HepG2 (cell line): ENCODE results near the gene ZP2. TPM values are rescaled to one million over a fixed set of nuclear protein-coding genes. Genes with fewer than 3 reads are reported as not detected.

Experiments used
- CCAR2 ChIP-seq: fragments of 200-400 bp; formaldehyde crosslinking; optimal IDR thresholded peaks from 2 replicates; pipeline ENCODE3; 2018; ENCODE audit warnings: low read depth, mild to moderate bottlenecking, low read length, moderate library complexity
- FOXJ3 ChIP-seq: sonication (generic); formaldehyde crosslinking; IDR thresholded peaks from 2 replicates; pipeline ENCODE4 v1.4.0; 2020; ENCODE audit warnings: missing genetic modification reagents, mild to moderate bottlenecking, borderline replicate concordance
- PRPF4 ChIP-seq: fragments of 200-400 bp; formaldehyde crosslinking; IDR thresholded peaks from 2 replicates; pipeline ENCODE4 v1.6.1; 2016; ENCODE audit warnings: low read length, low read depth; ENCODE audit not compliant: poor library complexity, severe bottlenecking
- ZBTB20 ChIP-seq: sonication (generic); formaldehyde crosslinking; IDR thresholded peaks from 2 replicates; pipeline ENCODE4 v1.8.1; 2023; ENCODE audit warnings: missing genetic modification reagents, low read depth, mild to moderate bottlenecking, borderline replicate concordance
- ZEB1 ChIP-seq: IDR thresholded peaks from 2 replicates; pipeline ENCODE4 v1.6.1; 2012; ENCODE audit warnings: mild to moderate bottlenecking, low read depth, inconsistent platforms; ENCODE audit not compliant: insufficient replicate concordance
- ZMYM3 ChIP-seq: sonication (generic); formaldehyde crosslinking; IDR thresholded peaks from 2 replicates; pipeline ENCODE4 v1.5.1; 2020; ENCODE audit warnings: mild to moderate bottlenecking, missing genetic modification reagents
- ZNF766 ChIP-seq: sonication (generic); formaldehyde crosslinking; IDR thresholded peaks from 2 replicates; pipeline ENCODE4 v1.5.0; 2020; ENCODE audit warnings: missing genetic modification reagents, borderline replicate concordance
- ZSCAN20 ChIP-seq: sonication (generic); formaldehyde crosslinking; IDR thresholded peaks from 2 replicates; pipeline ENCODE4 v1.4.0; 2020; ENCODE audit warnings: missing genetic modification reagents, mild to moderate bottlenecking, borderline replicate concordance
- ZSCAN30 ChIP-seq: sonication (generic); formaldehyde crosslinking; IDR thresholded peaks from 2 replicates; pipeline ENCODE4 v1.5.0; 2020; ENCODE audit warnings: mild to moderate bottlenecking, missing genetic modification reagents
- polyA plus RNA-seq, 8 experiments: library from polyadenylated mRNA; depleted of rRNA in 3 of 8; stranded (reverse) in 7 of 8; unstranded in 1 of 8; fragments of >200 nt; fragmentation: Illumina TruSeq in 4 of 8; extraction: Trizol in 4 of 8; gene quantifications; 2 replicates each; pipeline versions ENCODE4 v1.2.1 to v1.2.3, GENCODE V29; 2011 to 2016; ENCODE audit warnings: low read depth in 4 of 8, missing spikeins in 1 of 8, mixed read lengths in 1 of 8; ENCODE audit not compliant: insufficient read depth in 1 of 8
- total RNA-seq, 5 experiments: library from RNA; depleted of rRNA; stranded (reverse); fragments of >200 nt; fragmentation: Illumina TruSeq; extraction: Trizol; gene quantifications; 2 replicates each; pipeline ENCODE4 v1.2.3, GENCODE V29; 2016; ENCODE audit warnings: low read depth in 1 of 5
- TF ChIP-seq, protein P1 (sequence below): sonication (generic); formaldehyde crosslinking; IDR thresholded peaks from 2 replicates; pipeline ENCODE4 v1.4.0; 2020; ENCODE audit warnings: missing genetic modification reagents
- TF ChIP-seq, protein P2 (sequence below), 2 experiments: sonication (generic) in 1 of 2; formaldehyde crosslinking in 1 of 2; IDR thresholded peaks; 2 replicates each; pipeline versions ENCODE4 v1.5.1 to v1.6.1; 2011 to 2020; ENCODE audit warnings: borderline replicate concordance in 1 of 2, low read depth in 1 of 2, low read length in 1 of 2, mild to moderate bottlenecking in 1 of 2, missing genetic modification reagents in 1 of 2, moderate library complexity in 1 of 2
- TF ChIP-seq, protein P3 (sequence below): sonication (generic); formaldehyde crosslinking; IDR thresholded peaks from 2 replicates; pipeline ENCODE4 v1.5.0; 2020; ENCODE audit warnings: missing genetic modification reagents, mild to moderate bottlenecking, borderline replicate concordance
- TF ChIP-seq, protein P4 (sequence below): sonication (generic); formaldehyde crosslinking; IDR thresholded peaks from 2 replicates; pipeline ENCODE4 v1.4.0; 2020; ENCODE audit warnings: mild to moderate bottlenecking, missing genetic modification reagents
- TF ChIP-seq, protein P5 (sequence below): IDR thresholded peaks from 2 replicates; pipeline ENCODE4 v1.6.1; 2016; ENCODE audit warnings: control low read depth
- TF ChIP-seq, protein P6 (sequence below): sonication (generic); formaldehyde crosslinking; IDR thresholded peaks from 2 replicates; pipeline ENCODE4 v1.5.1; 2020; ENCODE audit warnings: missing genetic modification reagents, mild to moderate bottlenecking, borderline replicate concordance

ZP2 gene
- total and polyA plus RNA-seq, 2 of the 13 experiments (the other 11 are each of a cell fraction or from before 2014, with no cell fraction given), result not detected

DNA sequence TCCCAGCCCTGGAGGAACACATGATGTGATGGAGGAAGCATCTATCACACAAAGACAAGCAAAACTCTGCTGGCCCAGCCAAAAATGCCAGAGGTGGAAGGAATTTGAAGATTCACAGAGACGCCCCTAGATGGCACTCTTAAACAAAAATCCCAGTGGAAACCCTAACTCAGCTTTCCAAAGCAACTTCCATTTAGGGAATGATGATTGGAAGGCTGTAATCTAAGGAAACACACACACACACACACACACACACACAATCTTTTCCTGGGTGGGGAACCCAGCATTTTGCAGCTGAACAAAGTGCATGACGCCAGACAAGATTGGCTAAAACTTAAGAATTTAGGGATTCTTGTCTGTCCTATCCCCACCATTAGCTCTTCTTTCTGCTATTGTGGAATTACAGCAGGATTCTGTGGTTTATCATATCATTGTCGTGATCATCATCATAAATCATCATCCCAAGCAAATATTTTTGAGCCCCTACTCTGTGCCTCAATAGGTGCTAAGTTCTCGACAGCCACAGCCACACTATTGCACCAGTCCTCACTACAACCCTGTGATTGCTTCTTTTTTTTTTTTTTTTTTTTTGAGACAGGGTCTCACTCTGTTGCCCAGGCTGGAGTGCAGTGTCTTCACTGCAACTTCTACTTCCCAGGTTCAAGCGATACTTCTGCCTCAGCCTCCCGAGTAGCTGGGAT is 54.5 kb downstream of the ZP2 start (continued):
- TF ChIP-seq, protein P1, sequence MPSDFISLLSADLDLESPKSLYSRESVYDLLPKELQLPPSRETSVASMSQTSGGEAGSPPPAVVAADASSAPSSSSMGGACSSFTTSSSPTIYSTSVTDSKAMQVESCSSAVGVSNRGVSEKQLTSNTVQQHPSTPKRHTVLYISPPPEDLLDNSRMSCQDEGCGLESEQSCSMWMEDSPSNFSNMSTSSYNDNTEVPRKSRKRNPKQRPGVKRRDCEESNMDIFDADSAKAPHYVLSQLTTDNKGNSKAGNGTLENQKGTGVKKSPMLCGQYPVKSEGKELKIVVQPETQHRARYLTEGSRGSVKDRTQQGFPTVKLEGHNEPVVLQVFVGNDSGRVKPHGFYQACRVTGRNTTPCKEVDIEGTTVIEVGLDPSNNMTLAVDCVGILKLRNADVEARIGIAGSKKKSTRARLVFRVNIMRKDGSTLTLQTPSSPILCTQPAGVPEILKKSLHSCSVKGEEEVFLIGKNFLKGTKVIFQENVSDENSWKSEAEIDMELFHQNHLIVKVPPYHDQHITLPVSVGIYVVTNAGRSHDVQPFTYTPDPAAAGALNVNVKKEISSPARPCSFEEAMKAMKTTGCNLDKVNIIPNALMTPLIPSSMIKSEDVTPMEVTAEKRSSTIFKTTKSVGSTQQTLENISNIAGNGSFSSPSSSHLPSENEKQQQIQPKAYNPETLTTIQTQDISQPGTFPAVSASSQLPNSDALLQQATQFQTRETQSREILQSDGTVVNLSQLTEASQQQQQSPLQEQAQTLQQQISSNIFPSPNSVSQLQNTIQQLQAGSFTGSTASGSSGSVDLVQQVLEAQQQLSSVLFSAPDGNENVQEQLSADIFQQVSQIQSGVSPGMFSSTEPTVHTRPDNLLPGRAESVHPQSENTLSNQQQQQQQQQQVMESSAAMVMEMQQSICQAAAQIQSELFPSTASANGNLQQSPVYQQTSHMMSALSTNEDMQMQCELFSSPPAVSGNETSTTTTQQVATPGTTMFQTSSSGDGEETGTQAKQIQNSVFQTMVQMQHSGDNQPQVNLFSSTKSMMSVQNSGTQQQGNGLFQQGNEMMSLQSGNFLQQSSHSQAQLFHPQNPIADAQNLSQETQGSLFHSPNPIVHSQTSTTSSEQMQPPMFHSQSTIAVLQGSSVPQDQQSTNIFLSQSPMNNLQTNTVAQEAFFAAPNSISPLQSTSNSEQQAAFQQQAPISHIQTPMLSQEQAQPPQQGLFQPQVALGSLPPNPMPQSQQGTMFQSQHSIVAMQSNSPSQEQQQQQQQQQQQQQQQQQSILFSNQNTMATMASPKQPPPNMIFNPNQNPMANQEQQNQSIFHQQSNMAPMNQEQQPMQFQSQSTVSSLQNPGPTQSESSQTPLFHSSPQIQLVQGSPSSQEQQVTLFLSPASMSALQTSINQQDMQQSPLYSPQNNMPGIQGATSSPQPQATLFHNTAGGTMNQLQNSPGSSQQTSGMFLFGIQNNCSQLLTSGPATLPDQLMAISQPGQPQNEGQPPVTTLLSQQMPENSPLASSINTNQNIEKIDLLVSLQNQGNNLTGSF, result no peak
- TF ChIP-seq ZBTB20 (CRISPR knock-in tag) (no peak), ZSCAN30 (no peak), ZMYM3 (CRISPR knock-in tag) (no peak), CCAR2 (no peak), FOXJ3 (CRISPR knock-in tag) (no peak), ZNF766 (CRISPR knock-in tag) (no peak), ZSCAN20 (no peak), ZEB1 (no peak), PRPF4 (no peak)
- TF ChIP-seq, protein P2, sequence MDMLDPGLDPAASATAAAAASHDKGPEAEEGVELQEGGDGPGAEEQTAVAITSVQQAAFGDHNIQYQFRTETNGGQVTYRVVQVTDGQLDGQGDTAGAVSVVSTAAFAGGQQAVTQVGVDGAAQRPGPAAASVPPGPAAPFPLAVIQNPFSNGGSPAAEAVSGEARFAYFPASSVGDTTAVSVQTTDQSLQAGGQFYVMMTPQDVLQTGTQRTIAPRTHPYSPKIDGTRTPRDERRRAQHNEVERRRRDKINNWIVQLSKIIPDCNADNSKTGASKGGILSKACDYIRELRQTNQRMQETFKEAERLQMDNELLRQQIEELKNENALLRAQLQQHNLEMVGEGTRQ (IDR thresholded peaks at IDR 0.05; ENCODE audit: low read depth, low read length), result no peak
- TF ChIP-seq, protein P2 (CRISPR knock-in tag; IDR thresholded peaks at IDR 0.05; ENCODE audit: borderline replicate concordance), result no peak; the same call in 1 of the 2 replicates
- TF ChIP-seq, protein P3, sequence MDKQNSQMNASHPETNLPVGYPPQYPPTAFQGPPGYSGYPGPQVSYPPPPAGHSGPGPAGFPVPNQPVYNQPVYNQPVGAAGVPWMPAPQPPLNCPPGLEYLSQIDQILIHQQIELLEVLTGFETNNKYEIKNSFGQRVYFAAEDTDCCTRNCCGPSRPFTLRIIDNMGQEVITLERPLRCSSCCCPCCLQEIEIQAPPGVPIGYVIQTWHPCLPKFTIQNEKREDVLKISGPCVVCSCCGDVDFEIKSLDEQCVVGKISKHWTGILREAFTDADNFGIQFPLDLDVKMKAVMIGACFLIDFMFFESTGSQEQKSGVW (CRISPR knock-in tag), result no peak
- TF ChIP-seq, protein P4, sequence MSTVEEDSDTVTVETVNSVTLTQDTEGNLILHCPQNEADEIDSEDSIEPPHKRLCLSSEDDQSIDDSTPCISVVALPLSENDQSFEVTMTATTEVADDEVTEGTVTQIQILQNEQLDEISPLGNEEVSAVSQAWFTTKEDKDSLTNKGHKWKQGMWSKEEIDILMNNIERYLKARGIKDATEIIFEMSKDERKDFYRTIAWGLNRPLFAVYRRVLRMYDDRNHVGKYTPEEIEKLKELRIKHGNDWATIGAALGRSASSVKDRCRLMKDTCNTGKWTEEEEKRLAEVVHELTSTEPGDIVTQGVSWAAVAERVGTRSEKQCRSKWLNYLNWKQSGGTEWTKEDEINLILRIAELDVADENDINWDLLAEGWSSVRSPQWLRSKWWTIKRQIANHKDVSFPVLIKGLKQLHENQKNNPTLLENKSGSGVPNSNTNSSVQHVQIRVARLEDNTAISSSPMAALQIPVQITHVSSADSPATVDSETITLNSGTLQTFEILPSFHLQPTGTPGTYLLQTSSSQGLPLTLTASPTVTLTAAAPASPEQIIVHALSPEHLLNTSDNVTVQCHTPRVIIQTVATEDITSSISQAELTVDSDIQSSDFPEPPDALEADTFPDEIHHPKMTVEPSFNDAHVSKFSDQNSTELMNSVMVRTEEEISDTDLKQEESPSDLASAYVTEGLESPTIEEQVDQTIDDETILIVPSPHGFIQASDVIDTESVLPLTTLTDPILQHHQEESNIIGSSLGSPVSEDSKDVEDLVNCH (CRISPR knock-in tag), result 0 out of 2 replicates have a peak, but pooled peaks have one; percentile 58
- TF ChIP-seq, protein P5, sequence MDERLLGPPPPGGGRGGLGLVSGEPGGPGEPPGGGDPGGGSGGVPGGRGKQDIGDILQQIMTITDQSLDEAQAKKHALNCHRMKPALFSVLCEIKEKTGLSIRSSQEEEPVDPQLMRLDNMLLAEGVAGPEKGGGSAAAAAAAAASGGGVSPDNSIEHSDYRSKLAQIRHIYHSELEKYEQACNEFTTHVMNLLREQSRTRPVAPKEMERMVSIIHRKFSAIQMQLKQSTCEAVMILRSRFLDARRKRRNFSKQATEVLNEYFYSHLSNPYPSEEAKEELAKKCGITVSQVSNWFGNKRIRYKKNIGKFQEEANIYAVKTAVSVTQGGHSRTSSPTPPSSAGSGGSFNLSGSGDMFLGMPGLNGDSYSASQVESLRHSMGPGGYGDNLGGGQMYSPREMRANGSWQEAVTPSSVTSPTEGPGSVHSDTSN (CRISPR knock-in tag), result no peak
- TF ChIP-seq, protein P6, sequence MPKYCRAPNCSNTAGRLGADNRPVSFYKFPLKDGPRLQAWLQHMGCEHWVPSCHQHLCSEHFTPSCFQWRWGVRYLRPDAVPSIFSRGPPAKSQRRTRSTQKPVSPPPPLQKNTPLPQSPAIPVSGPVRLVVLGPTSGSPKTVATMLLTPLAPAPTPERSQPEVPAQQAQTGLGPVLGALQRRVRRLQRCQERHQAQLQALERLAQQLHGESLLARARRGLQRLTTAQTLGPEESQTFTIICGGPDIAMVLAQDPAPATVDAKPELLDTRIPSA, result no peak
